ENCODE results near the gene SPAG6. TPM values are rescaled to one million over a fixed set of nuclear protein-coding genes. Genes with fewer than 3 reads are reported as not detected.

Gene SPAG6
- total RNA-seq, 2 experiments from 2014 or later, result not detected

DNA sequence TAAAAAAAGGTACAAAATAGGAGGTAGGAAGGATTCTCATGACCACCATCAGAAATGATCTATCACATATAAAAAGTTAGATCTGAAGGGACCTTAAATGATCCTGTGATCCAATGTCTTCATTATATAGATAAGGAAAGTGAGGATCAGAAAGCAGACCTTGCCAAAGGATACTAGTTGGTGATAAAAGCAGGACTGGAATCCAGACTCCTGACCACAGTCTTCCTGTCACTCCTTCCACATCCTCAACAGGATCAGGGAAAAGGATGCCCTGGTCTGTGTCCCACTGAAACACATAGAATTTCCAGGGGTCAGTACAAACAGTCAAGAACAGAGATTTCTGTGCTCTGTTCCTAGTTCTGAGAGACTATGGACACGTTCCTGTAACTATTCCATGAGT lies 97.2 kb downstream of the SPAG6 start:
- ChIA-PET POLR2A (no interaction called here), CTCF (no interaction called here)

DNA sequence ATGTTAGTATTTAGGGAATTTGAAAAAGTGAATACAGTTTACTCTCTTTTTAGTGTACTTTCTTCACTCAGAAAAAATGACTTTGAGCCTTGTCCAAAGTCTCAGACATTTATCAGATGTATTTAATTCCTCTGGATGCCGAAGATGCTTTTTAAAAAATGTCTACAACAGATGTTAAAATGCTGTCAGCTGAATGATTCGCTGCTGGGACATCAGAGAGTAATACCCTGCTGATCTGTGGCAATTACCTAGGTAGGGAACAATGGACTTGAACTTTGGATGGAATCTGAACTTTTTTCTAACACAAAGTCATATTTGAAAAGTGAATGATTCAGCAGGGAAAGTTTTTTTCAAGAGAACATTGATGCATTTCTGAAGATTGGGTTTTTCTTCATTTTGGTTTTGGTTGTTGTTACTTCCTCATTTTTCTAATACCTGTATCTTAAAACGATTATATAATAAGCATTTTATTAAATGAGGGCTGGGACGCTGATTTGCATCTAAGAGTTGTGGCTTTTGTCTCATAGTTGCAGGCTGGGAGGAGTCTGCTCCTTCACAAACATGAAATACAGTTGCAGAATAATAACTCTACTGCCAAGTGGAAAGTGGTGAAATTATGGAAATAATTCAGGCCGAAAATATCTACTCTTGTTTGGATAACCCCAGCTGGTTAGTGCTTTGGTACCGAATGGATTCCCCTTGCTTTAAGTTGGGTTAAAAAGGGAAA lies 98.0 kb downstream of the SPAG6 start:
- CTCF ChIA-PET, result no interaction called here
- POLR2A ChIA-PET, result no interaction called here

DNA sequence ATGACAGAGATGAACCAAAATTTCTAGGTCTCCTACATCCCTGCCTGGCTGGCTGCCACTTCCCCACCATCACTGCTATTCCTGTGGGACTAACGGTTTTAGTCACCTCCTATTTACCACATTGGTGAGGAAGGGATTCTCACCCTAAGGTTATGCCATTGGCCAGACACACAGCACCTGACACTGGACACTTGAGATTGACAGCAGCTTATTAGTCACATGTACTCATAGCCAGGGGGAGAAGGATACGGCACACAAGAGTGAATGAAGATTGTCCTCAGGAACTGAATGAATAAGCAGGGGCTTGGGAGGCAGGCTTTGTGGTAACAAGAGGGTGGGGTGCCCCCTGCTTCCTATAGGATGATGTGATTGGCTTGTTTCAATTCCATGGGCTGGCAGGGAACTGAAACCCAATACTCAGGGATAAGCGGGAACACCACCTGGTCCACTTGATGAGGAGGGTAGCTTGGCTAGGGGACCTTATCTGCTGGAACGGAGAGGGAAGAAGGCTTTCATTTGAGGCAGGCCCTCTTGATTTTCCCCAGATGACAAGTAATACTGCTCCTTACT lies 99.0 kb downstream of the SPAG6 start:
- ChIA-PET CTCF (no interaction called here), POLR2A (no interaction called here)

DNA sequence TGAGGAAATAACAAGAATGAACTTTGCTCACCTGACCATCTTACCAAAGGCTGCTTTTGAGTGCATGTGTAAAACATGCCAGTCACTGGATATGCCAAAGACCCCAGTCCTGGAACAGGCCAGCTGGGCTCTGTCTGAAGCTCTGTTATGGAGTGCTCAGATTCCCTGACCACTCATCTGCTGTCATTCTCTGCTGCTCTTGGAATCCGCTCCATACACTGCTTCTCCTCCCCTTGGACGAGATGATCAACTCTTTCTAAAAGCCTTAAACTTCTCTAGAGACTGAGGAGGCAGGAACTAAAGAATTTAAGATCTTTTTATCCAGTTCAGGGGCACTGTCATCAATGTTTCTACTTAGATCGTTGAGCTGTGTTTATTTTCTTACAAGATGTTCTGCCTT lies 100.2 kb downstream of the SPAG6 start:
- ChIA-PET POLR2A (no interaction called here), CTCF (interaction anchor here (1.2 kb wide), 1 partner anchor 435 kb away, joined by 3 read pairs; no protein-coding TSS in a partner anchor)

DNA sequence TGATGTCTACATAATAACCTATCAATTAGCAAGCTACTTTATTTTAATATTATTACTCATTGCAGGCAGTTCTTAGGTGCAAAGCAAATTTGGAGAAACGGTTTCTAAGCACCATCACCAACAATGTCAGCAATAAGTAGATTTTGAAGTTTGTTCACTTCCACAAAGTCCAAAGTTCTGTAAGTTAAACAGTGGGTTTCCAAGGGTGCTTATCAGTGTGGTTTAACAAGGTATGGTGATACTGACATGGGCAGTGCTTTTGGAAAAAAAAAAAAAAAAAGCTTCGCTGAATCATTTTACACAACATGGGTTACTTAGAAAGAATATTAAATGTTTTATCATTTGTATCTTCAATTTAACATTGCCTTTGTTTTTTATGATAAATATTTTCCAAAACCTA lies 101.8 kb downstream of the SPAG6 start:
- POLR2A ChIA-PET, result no interaction called here
- CTCF ChIA-PET, result interaction anchor here (0.7 kb wide), 1 partner anchor 63 kb away, joined by 5 read pairs; no protein-coding TSS in a partner anchor

DNA sequence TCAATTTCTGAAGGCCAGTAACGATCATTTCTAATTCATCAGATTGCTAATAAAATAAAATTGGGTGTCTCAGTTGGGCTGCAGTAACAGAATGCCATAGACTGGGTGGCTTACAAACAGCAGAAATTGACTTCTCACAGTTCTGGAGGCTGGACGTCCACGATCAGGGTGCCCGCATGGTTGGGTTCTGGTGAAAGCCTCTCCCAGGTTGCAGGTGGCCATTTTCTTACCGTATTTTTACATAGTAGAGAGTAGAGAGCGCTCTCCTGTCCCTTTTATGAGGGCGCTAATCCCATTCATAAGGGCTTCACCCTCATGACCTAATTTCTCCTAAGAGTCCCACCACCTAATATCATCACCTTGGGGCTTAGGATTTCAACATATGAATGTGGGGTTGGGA lies 106.0 kb downstream of the SPAG6 start:
- POLR2A ChIA-PET, result no interaction called here
- CTCF ChIA-PET, result no interaction called here

DNA sequence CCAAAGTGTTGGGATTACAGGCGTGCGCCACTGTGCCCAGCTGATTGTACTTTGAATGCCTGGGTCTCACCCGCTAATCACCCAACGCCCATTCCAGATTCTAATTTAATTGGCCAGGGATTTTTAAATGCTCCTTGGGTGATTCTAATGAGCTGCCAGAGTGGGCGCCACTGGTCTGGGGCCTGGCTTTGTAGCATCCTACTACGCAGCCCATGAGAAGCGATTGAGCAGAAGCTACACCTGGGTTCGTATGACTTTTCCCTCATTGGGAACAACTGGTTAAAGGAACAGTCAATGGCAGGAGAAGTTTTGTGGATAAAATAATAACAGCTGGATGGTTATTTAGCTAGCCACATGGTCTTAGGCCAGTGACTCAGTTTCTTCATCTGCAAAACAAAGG lies 108.0 kb downstream of the SPAG6 start:
- ChIA-PET POLR2A (no interaction called here), CTCF (no interaction called here)

DNA sequence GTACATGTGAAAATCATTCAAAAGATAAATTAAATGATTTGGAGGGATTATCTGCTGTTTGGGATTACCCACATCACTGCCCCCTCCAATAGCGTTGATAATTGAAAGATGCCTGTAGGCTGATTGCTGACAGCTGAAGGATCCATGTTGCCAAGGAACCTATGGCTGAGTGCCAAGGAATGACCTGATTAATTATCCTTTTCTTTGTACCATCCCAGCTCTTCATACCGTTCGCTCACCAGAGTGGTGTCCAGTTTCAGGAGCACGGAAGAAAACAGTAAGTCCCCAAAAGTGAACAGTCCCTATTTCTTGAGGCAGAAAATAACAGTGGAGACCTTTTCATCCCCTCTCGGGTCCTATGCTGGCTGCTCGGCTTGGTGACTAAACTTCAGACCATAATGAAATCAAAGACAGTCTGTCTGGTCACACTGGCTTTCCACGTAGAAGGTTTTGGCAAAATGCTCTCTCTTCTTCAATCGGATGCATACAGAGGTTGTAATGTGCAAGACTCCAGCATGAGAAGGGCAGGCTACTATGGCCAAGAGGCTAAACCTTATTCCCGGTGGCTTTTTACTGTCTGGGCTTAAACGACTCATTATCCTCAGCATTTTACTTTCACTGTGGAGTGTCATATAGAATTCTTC lies 108.8 kb downstream of the SPAG6 start:
- CTCF ChIA-PET, result interaction anchor here (1.8 kb wide), 1 partner anchor 16 kb away, joined by 5 read pairs; no protein-coding TSS in a partner anchor
- POLR2A ChIA-PET, result interaction anchor here (0.6 kb wide), 1 partner anchor 28 kb away, joined by 3 read pairs; no protein-coding TSS in a partner anchor

DNA sequence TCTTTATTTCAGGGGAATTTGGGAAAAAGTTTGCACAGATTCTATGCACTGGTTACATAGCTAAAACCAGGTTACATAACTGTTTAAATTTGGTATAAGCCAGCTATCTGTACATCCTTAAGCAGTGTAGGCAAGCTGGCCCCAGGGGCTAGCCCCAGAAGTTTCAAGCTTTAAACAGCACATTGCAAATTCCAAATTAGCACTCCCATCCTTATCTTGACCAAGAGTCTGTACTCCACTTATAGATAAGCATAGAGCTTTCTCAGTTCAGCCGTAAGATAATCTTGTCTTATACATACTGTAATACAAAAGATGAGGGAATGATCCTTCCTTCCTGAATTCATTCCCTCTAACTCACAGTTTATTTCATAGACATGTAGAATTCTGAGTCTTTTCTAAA lies 109.3 kb downstream of the SPAG6 start:
- ChIA-PET CTCF (interaction anchor here (1.8 kb wide), 1 partner anchor 17 kb away, joined by 5 read pairs; no protein-coding TSS in a partner anchor), POLR2A (interaction anchor here (0.6 kb wide), 1 partner anchor 27 kb away, joined by 3 read pairs; no protein-coding TSS in a partner anchor)

DNA sequence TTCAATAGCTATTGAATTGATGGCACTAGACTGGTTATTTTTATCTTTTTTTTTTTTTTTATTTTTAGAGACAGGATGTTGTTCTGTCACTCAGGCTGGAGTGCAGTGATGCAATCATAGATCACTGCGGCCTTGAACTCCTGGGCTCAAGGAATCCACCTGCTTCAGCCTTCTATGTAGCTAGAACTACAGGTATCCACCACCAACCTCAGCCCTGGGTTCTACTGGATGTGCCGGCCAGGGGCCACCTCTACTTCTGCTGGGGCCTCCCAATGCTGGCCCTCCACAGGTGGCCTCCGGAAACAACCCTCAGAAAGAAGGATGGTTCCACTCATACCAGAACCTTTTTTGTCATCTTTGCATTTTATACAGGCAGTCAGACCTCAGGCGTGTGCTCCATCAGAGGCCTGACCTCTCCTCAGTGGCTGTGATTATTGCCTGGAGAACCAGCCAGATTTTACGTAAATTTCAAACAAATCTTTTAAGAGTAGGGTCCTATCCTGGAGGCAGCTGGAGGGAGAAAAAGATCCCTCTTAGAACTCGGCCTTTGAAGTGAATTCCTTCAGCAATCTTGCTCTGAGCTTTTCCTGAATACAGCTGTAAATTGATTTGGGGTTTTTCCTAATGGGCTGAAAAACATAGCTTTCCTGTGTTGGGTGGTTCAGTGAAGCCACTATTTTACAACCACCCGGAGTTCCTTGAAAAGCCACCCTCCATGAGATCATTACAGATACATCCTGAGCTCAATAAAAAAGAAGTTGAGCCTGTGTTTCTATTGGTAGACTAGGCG lies 110.0 kb downstream of the SPAG6 start:
- ChIA-PET POLR2A (interaction anchor here (0.6 kb wide), 1 partner anchor 26 kb away, joined by 3 read pairs; no protein-coding TSS in a partner anchor), CTCF (interaction anchor here (1.8 kb wide), 1 partner anchor 18 kb away, joined by 5 read pairs; no protein-coding TSS in a partner anchor)

DNA sequence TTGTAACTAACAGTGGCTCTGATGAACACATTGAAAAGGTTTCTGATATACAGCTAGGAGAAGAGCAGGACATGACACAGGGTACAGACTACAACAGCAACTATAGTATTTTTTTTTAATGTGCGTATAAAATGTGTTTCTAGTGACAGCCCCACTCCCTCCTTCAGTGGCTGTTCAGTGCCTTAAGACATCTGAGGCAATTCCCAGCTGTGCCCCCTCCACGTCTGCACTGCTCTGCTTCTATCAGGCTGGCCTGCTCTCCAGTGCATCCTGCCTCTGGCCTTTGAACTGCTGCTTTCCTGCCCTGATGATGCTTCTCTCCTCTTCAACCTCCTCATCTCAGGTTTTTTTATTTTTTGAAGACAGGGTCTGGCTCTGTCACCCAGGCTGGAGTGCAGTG lies 111.2 kb downstream of the SPAG6 start:
- ChIA-PET CTCF (interaction anchor here (0.6 kb wide), 1 partner anchor 182 kb away, joined by 3 read pairs; no protein-coding TSS in a partner anchor), POLR2A (no interaction called here)

DNA sequence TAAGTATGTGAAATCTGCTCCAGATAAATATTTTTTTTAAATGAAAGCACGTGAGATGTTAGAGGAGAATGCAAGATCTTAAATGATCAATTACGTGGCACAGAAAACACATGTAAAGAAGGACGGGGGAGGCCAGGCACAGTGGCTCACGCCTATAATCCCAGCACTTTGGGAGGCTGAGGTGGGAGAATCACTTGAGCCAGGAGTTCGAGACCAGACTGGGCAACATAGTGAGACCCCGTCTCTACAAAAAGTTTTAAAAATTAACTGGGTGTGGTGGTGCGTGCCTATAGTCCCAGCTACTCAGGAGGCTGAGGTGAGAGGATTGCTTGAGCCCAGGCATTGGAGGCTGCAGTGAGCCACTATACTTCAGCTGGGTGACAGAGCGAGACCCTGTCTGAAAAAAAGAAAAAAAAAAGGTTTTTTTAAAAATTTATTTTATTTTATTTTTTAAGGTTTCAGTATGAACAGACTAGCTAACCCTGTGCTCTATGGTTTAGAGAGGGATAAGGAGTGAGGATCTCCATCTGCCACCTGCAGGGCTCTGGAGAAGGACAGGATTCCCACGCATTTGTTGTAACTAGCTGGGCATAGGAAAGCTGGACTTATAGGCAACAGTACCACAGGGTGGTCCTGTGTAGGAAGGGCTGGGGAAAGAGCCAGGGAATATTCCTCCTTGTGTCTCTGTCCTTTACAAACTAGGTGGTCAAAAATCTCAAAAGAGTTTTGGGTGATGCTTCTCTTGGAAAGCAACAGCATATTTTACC lies 113.2 kb downstream of the SPAG6 start:
- ChIA-PET POLR2A (no interaction called here), CTCF (no interaction called here)

DNA sequence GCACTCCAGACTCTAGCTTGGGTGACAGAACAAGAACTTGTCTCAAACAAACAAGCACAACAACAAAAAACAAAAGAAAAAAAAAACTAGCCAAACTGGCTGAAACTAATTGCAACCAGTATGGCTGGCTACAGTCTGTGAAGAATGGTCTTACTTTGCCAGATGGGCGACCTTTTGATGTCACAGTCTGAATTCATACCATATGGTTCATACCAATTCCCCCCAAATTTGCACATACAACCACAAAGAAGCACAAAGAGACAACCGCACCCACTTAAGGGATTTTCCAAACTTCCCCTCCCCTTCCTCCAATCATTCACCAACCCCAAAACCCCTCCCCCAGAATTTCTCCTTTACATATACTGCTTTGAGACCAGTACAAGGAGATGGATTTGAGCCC lies 114.2 kb downstream of the SPAG6 start:
- CTCF ChIA-PET, result no interaction called here
- POLR2A ChIA-PET, result no interaction called here

DNA sequence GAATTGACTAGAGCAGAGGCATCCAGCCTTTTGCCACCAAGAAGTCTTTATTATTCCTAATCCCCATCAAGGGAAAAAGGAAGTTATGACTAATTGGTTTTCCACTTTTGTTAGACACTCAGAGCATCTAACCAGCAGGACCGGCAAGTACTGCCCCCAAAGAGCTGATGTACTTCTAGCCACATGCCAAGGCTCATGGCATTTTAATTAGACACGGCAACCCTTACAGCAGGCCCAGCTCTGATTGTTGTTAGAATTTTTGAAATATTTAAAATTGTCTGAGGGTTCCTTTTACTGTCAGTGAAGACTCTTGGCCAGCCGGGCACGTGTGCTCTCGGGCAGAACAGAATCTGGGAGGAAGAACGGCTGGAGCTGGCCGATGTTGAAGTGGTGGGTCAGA lies 114.8 kb downstream of the SPAG6 start:
- CTCF ChIA-PET, result no interaction called here
- POLR2A ChIA-PET, result no interaction called here

DNA sequence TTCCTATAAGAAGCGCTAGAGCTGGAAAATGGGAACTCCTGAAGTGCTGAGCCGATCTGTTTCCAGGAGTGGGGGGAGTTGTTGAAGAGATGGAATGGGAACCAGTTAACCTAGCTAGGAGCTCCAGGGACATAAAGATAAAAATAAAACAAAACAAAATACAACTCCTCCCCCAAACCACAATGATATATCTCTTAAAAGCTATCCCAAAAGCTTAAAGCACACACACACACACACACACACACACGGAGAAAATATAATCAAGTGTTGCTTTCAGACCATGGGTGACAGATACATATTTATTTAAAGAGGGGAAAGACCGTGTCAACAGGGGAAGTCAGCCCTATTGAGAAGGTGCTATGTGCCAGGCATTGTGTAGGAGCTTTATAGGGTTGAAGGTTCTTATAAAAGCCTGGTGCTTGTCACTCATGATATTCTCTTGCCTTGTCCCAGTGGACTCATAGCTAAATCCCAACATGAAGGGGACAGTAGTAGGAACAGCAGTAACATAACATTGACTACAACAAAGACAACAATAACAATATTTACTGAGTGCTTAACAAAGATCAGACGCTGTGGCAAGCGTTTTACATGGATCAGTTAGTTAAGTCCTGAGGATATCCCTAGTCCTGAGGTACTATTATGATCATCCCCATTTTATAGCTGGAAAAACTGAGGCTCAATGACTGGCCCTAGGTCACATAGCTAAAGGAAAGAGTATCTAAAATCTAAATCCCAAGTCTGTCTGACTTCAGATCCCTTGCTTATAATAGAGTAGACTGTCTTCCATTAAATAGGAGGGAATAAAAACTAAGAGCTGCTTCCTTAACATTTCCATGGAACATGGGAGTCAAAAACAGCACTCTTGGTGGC lies 115.5 kb downstream of the SPAG6 start:
- POLR2A ChIA-PET, result no interaction called here
- CTCF ChIA-PET, result no interaction called here

DNA sequence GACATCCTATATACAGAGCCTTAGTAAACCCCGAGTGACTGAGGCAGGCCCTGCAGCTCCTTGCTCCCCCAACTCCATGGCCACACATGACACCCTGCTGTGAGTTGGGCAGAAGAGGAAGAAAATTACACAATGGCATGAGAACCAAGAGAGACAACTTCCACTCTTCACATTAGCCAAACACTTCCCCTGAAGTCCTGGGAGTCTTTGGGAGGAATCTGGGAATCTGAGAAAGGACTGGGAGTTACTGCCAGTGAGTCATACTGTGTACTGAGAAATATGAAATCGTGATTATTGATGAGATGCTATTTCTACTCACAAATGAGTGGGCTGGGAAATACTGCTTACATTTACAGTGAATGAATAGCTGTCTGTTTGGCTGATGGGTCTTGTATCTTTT lies 116.6 kb downstream of the SPAG6 start:
- ChIA-PET CTCF (no interaction called here), POLR2A (no interaction called here)

DNA sequence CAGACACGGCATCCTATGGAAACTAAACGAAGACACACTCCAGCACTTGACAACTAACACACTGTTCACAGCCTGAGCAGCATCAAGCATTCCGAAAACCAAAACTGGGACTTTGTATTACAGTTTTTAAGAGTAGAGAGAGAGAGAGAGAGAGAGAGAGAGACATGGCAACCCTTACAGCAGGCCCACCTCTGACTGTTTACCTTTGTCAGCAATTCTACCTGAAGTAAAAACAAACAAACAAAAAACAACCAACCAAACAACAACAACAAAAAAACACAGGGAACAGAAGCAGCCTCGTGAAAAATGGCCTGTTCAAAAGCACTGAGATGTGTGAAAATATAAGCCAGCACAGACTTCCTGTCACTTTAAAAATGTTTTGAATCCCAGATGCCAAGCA lies 118.0 kb downstream of the SPAG6 start:
- ChIA-PET POLR2A (no interaction called here), CTCF (no interaction called here)

DNA sequence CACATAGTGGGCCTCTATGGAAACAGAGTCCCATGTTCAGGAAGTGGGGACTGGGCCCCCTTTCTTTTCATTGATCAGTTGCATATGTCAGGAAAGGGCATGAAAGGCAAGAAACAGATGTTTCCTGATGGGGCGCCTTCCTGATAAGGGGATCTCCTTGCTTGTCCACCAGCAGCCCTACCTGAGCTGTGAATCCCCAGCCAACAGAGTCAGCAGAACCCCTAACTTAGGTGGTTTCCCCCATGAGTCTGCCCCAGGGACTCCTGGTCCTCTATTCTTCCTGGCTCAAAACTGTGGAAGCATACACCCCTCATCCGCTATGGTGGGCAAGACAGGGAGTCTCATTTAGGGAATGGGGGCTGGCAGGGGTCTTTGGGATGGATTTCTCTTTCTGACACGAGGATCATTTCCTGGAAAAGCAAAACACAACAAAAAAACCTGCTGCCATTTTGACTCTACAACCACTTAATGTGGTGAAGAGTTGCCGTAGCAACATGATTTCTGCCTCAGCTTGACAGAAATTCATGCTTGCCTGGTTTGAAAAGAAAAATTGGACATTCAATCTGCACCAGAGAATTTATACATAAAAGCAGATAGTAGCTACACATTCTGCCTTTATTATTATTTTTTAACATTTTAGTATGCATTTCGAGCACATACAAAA lies 119.8 kb downstream of the SPAG6 start:
- POLR2A ChIA-PET, result no interaction called here
- CTCF ChIA-PET, result no interaction called here

All from activated CD8-positive, alpha-beta memory T cell treated with anti-CD3 and anti-CD28 coated beads for 36 hours (primary cell).